Activated CD4-positive, alpha-beta memory T cell treated with anti-CD3 and anti-CD28 coated beads for 36 hours (primary cell): ENCODE measurements around the gene ATG4D. TPM values are rescaled to one million over a fixed set of nuclear protein-coding genes. Genes with fewer than 3 reads are reported as not detected.

Source experiments
- CTCF ChIA-PET: fragments of 350-600 bp; sonication (Branson Sonifier 250); formaldehyde crosslinking; loops from one replicate; lab custom pipeline; 2021; ENCODE audit warnings: antibody characterized with exemption, inconsistent platforms; lab: Charles Lee
- POLR2A ChIA-PET: fragments of 350-600 bp; sonication (Branson Sonifier 250); formaldehyde crosslinking; loops from one replicate; lab custom pipeline; 2021; ENCODE audit warnings: antibody characterized with exemption; lab: Charles Lee
- DNase-seq: peaks from one replicate; pipeline ENCODE4 v3.0.0-alpha.2; 2020
- H3K27ac Mint-ChIP-seq: one replicate; pipeline ENCODE4 v1.8.0; 2021; ENCODE audit warnings: mixed read lengths
- H3K27me3 Mint-ChIP-seq: one replicate; pipeline ENCODE4 v1.8.0; 2021; ENCODE audit warnings: mixed read lengths
- H3K36me3 Mint-ChIP-seq: one replicate; pipeline ENCODE4 v1.8.0; 2021; ENCODE audit warnings: mixed read lengths
- H3K4me1 Mint-ChIP-seq: one replicate; pipeline ENCODE4 v1.8.0; 2021; ENCODE audit warnings: low read depth, mixed read lengths
- H3K4me3 Mint-ChIP-seq: one replicate; pipeline ENCODE4 v1.8.0; 2021; ENCODE audit warnings: mild to moderate bottlenecking, mixed read lengths
- H3K9me3 Mint-ChIP-seq: one replicate; pipeline ENCODE4 v1.8.0; 2021; ENCODE audit warnings: mixed read lengths
- intact Hi-C: fragments of 100-400 bp; cut with micrococcal nuclease; formaldehyde crosslinking; loops from one replicate; pipeline ENCODE4 v1.15.1; 2023
- total RNA-seq, 2 experiments: library from RNA; stranded (reverse); gene quantifications; one replicate each; pipeline ENCODE4 v1.2.3, GENCODE V29; 2021

The ATG4D gene
- total RNA-seq, 2 experiments from 2014 or later, result 23.8 to 26.7 TPM

DNA sequence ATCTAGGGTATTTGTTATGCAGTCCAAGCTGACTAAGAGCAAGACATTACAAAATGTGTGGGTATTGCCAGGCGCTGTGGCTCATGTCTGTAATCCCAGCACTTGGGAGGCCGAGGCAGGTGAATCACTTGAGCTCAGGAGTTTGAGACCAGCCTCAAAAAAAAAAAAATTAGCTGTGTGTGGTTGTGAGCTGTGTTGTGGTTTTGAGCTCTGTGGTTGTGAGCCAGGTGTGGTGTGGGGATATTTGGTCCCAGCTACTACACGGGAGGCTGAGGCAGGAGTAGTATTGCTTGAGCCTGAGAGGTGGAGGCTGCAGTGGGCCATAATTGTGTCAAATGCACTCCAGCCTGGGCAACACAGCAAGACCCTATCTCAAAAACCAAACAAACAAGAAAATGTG lies 35.0 kb upstream of the ATG4D start:
- Mint-ChIP-seq H3K27me3 (peaks cover 10% of the 10 kb centered on the region), H3K27ac (peak overlapping the region; percentile 14), H3K36me3 (no peaks in the 10 kb centered on the region), H3K9me3 (no peaks in the 10 kb centered on the region), H3K4me3 (peak overlapping the region; percentile 13), H3K4me1 (peaks cover 14% of the 10 kb centered on the region)
- DNase-seq, result peak; percentile 73
- ChIA-PET CTCF (interaction anchor here (0.6 to 3.0 kb wide), 12 partner anchors 8 to 191 kb away, joined by 3 to 21 read pairs (median 4); partner anchors contain the start of gene S1PR5), POLR2A (interaction anchor here (1.5 to 1.9 kb wide), 2 partner anchors 35 to 83 kb away, joined by 3 to 4 read pairs; partner anchors contain the start of gene ATG4D)
- intact Hi-C loops, result loop anchor here (5.0 kb wide), 2 partner anchors 34 to 189 kb away; partner anchors contain the start of gene ATG4D

DNA sequence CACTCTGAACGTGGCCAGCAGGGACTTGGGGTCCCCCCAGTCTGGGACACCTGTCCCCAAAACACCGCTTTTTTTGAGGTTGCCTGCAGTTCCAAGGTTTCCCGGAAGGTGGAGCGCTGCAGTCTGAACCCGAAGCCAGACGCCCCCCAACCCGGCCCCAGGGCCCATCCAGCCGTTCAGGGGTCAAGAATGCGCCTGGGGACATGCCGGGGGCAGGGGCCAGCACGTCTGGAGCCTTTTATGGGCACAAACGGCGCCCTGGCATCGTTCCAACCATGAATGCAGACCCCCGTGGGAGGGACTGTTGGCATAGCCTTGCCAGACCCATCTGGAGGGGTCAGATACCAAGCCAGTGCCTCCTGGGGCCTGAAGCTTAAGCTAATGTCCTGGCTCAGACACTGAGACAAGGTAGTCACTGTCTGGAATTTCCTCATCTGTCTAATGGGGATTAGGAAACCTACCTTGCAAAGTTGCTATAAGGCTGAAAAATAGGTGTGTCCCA lies 33.4 kb upstream of the ATG4D start:
- POLR2A ChIA-PET, result no interaction called here
- Mint-ChIP-seq H3K9me3 (no peaks in the 10 kb centered on the region), H3K27me3 (peaks cover 23% of the 10 kb centered on the region), H3K36me3 (no peaks in the 10 kb centered on the region), H3K4me3 (no peak overlapping the region), H3K27ac (no peak overlapping the region), H3K4me1 (peaks cover 15% of the 10 kb centered on the region)
- intact Hi-C loops, result no loop called here
- DNase-seq, result peak; percentile 72
- CTCF ChIA-PET, result interaction anchor here (1.0 to 3.4 kb wide), 7 partner anchors 11 to 230 kb away, joined by 3 to 21 read pairs (median 4); no protein-coding TSS in a partner anchor

DNA sequence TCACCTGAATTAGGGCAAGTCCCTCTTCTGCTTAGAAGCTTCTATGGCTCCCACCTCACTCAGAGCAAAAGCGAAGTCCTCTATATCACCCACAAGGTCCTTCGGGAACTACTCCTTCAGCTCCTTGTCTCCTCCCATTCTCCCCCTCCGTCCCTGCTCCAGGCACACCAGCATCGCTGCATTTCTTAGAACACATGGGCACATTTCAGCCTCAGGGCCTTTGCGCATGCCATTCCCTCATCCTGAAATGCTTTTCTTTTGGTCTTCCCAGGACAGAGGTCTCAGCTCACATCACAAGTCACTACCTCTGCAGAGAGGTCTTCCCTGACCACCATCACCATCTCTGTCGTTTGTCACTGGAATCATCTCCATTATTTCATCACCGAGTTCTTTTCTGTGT lies 30.5 kb upstream of the ATG4D start:
- H3K9me3 Mint-ChIP-seq, result no peaks in the 10 kb centered on the region
- H3K27ac Mint-ChIP-seq, result no peak overlapping the region
- peaks cover 38% of the 10 kb centered on the region for H3K27me3 Mint-ChIP-seq
- POLR2A ChIA-PET, result no interaction called here
- DNase-seq, result no peak
- no peaks in the 10 kb centered on the region for H3K36me3 Mint-ChIP-seq
- peaks cover 19% of the 10 kb centered on the region for H3K4me1 Mint-ChIP-seq
- CTCF ChIA-PET, result interaction anchor here (0.6 to 2.7 kb wide), 3 partner anchors 12 to 187 kb away, joined by 3 to 13 read pairs (median 3); no protein-coding TSS in a partner anchor
- intact Hi-C loops, result no loop called here
- H3K4me3 Mint-ChIP-seq, result no peak overlapping the region

DNA sequence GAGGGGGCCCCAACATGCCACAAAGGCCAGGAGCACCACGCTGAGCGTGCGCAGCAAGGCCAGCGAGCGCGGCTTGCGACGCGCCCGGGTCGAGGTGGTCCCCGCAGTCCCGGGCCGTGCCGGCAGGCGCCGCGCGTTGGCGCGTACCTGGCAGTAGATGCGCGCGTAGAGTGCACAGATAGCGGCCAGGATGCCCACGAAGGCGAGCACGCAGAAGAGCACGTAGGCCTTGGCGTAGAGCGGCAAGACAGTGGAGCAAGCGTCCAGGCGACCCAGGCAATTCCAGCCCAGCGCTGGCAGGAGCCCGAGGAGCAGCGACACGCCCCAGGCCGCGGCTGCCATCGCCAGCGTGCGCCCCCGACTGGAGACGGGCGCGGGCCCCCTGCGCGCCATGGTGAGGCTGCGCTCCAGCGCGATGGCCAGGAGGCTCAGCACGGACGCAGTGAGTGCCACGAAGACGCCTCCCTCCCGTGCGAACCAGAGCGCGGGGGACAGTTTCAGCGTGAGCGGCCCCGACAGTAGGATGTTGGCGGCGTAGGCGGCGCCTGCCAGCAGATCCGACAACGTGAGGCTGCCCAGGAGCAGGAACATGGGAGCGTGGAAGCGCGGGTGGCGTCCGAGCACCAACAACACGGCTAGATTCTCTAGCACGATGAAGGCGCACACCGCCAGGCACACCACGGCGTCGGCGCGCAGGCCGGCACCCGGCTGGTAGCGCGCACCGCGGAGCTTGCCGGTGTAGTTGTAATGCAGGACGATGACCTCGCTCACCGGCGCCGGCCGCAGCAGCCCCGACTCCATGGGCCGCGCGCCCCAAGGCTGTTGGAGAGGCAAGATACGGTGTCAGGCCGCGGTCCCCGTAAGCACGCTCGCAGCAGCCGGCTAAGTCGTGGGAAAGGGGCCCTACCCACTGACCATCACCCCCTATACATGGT lies 29.2 kb upstream of the ATG4D start:
- Mint-ChIP-seq H3K27me3 (peaks cover 51% of the 10 kb centered on the region), H3K27ac (no peak overlapping the region), H3K4me3 (no peak overlapping the region), H3K9me3 (no peaks in the 10 kb centered on the region), H3K36me3 (no peaks in the 10 kb centered on the region), H3K4me1 (peaks cover 25% of the 10 kb centered on the region)
- intact Hi-C loops, result no loop called here
- peak; percentile 43 for DNase-seq
- POLR2A ChIA-PET, result no interaction called here
- CTCF ChIA-PET, result interaction anchor here (2.7 kb wide), 1 partner anchor 185 kb away, joined by 13 read pairs; no protein-coding TSS in a partner anchor

GRCh38 chr19:10516064-10516385 lies 27.7 kb upstream of the ATG4D start:
- Mint-ChIP-seq H3K36me3 (no peaks in the 10 kb centered on the region), H3K4me1 (peaks cover 22% of the 10 kb centered on the region), H3K4me3 (no peak overlapping the region), H3K27me3 (peaks cover 55% of the 10 kb centered on the region), H3K9me3 (no peaks in the 10 kb centered on the region), H3K27ac (no peak overlapping the region)
- POLR2A ChIA-PET, result interaction anchor here (0.7 kb wide), 1 partner anchor 218 kb away, joined by 3 read pairs; no protein-coding TSS in a partner anchor
- no peak for DNase-seq
- intact Hi-C loops, result no loop called here
- CTCF ChIA-PET, result interaction anchor here (0.7 to 2.6 kb wide), 4 partner anchors 8 to 100 kb away, joined by 3 to 8 read pairs (median 4); no protein-coding TSS in a partner anchor

DNA sequence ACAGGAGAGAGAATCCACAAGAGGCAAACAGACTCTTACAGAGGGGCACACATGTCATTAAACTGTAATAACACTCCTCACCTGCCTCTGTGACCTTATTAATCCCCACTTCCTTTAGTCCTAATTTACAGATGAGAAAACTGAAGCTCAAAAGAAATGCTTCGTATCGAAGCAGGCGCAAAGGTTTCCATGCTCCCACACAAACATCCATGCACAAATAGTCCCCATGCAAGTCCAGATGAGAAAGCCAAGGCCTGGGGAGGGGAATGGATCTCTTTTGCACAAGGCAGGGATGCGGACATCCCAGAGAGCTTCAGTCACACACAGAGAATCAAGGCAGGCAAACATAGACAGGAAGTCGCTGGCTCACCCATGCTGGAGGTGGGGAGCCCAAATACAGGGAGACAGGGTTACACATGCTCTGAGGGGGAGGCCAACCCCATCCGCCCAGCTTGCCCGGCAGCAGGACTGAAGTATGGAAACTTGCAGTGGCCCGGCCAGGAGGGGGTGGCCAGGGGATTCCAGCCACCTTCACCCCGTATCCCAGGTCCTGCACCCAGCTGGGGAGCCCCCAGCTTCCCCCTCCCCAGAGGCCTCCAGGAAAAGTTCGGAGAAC lies 26.9 kb upstream of the ATG4D start:
- intact Hi-C loops, result no loop called here
- DNase-seq, result no peak
- peaks cover 22% of the 10 kb centered on the region for H3K4me1 Mint-ChIP-seq
- no peaks in the 10 kb centered on the region for H3K9me3 Mint-ChIP-seq
- ChIA-PET CTCF (interaction anchor here (0.7 to 2.6 kb wide), 6 partner anchors 9 to 183 kb away, joined by 3 to 8 read pairs (median 5); no protein-coding TSS in a partner anchor), POLR2A (no interaction called here)
- H3K27ac Mint-ChIP-seq, result peak overlapping the region; percentile 6
- H3K4me3 Mint-ChIP-seq, result peak overlapping the region; percentile 0
- H3K36me3 Mint-ChIP-seq, result no peaks in the 10 kb centered on the region
- peaks cover 53% of the 10 kb centered on the region for H3K27me3 Mint-ChIP-seq

DNA sequence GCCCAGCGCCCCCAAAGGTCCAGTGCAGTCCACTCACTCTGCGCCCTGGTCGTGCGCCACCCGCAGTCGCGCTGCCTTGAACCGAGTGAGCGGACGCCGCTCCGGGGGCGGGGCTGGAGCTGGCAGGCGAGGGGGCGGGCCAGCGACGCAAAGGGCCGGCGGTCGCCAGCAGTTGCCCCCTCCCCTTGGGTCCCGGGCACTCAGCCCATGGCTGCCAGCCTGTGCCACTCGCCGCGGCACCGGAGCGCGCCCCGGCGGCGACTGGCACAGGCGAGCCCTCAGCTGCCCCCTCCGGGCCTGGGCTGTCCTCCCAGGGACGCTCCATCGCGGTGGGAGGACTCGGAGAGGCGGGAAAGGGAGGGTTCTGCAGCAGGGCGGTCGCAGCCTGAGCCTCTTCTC lies 26.3 kb upstream of the ATG4D start, which contains the start of gene S1PR5:
S1PR5 (minus strand) TSS at position 87 of the 399 bp plus-strand sequence. CDS start 2,436 bp downstream, outside the sequence.
- ChIA-PET POLR2A (no interaction called here), CTCF (interaction anchor here (1.3 to 2.6 kb wide), 4 partner anchors 9 to 200 kb away, joined by 3 to 8 read pairs (median 5); partner anchors contain the start of gene DNM2)
- intact Hi-C loops, result no loop called here
- peaks cover 53% of the 10 kb centered on the region for H3K27me3 Mint-ChIP-seq
- peak within 1 kb of the TSS; percentile 27 for H3K4me3 Mint-ChIP-seq
- no peak for DNase-seq
- peaks cover 22% of the 10 kb centered on the region for H3K4me1 Mint-ChIP-seq
- no peaks in the 10 kb centered on the region for H3K36me3 Mint-ChIP-seq
- H3K27ac Mint-ChIP-seq, result peak within 1 kb of the TSS; percentile 6
- no peaks in the 10 kb centered on the region for H3K9me3 Mint-ChIP-seq

DNA sequence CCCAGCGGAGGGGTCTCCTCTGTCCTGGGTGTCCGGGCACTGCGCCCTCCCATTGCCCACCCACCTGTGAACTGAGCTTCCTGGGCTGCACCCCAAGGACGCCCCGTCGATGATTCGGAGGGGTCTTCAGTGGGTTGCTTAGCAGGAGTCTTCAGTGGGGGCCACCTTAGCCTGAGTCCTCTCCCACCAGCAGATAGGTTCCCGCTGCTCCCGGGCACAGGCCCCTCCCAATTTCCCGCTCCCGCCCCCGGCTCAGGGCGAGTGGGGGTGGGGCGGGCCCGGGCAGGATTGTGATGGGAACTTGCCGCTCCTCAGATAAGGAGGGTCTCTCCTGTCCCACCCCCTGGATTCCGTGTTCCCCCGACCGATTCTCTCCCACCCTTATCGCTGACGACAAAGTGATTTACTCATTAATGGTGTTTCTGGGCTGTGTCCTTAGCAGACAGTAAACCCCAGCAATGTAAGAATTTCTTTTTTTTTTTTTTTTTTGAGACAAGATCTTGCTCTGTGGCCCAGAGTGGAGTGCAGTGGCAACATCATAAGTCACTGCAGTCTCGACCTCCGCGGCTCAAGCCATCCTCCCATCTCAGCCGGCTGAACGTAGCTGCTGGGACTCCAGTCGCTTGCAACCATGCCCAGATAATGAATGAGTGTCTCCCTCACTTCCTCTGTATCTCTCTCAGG lies 25.8 kb upstream of the ATG4D start:
- no peak for DNase-seq
- H3K36me3 Mint-ChIP-seq, result no peaks in the 10 kb centered on the region
- peaks cover 22% of the 10 kb centered on the region for H3K4me1 Mint-ChIP-seq
- POLR2A ChIA-PET, result interaction anchor here (0.6 kb wide), 1 partner anchor 123 kb away, joined by 3 read pairs; no protein-coding TSS in a partner anchor
- intact Hi-C loops, result no loop called here
- CTCF ChIA-PET, result interaction anchor here (1.3 to 2.6 kb wide), 4 partner anchors 10 to 200 kb away, joined by 3 to 8 read pairs (median 5); partner anchors contain the start of gene DNM2
- peaks cover 53% of the 10 kb centered on the region for H3K27me3 Mint-ChIP-seq
- no peak overlapping the region for H3K27ac Mint-ChIP-seq
- no peaks in the 10 kb centered on the region for H3K9me3 Mint-ChIP-seq
- peak overlapping the region; percentile 27 for H3K4me3 Mint-ChIP-seq

DNA sequence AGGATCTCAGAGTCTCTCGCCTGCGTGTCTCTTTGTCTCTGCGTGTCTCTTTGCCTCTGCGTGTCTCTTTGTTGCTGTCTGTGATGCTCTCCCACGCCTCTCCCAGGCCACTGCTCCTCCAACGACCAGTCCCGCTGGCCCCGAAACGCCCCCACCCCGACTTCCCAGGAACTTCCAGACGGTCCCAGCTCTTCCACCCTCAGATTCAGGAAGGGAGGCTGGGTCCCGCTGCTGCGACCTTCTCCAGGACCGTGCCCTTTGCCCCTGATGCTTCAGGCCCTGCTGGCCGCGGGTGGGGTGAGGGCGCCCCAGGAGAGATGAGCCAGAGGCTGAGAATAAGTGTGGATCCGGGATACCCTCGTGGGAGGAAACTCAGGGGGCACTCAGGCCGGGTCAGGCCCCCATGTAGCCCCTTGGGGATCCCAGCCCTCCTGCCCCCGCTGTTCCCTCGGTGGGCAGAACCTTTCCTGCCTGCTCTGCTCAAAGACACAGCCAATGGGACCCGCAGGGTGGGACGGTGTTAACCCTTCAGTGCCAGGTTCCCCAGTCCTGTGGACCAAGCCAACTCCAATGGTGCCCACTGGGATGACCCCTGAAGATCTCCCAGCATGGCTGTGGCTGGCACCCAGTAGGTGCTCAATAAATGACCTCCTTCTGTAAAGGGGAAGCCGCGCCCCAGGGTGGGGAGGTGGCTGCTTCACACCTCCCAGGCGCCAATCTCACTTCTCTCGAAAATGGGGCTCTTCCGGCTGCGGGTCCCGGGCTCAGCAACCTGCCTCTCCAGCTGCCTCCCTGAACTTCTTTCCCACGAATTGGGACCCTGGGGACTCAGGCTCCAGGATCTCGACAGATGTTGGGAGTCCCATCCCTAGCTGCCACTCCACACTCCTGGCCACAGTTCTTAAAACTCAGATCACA lies 25.0 kb upstream of the ATG4D start:
- Mint-ChIP-seq H3K27ac (no peak overlapping the region), H3K4me1 (peaks cover 22% of the 10 kb centered on the region), H3K9me3 (no peaks in the 10 kb centered on the region), H3K27me3 (peaks cover 45% of the 10 kb centered on the region), H3K36me3 (no peaks in the 10 kb centered on the region), H3K4me3 (no peak overlapping the region)
- POLR2A ChIA-PET, result interaction anchor here (0.6 kb wide), 1 partner anchor 122 kb away, joined by 3 read pairs; no protein-coding TSS in a partner anchor
- CTCF ChIA-PET, result interaction anchor here (0.6 to 1.4 kb wide), 2 partner anchors 199 to 213 kb away, joined by 3 to 5 read pairs; partner anchors contain the start of gene DNM2
- DNase-seq, result no peak
- intact Hi-C loops, result no loop called here

GRCh38 chr19:10519421-10519820 lies 24.3 kb upstream of the ATG4D start:
- CTCF ChIA-PET, result interaction anchor here (1.0 kb wide), 1 partner anchor 11 kb away, joined by 3 read pairs; no protein-coding TSS in a partner anchor
- Mint-ChIP-seq H3K4me3 (no peak overlapping the region), H3K36me3 (no peaks in the 10 kb centered on the region), H3K4me1 (peaks cover 20% of the 10 kb centered on the region), H3K27ac (no peak overlapping the region), H3K27me3 (peaks cover 41% of the 10 kb centered on the region), H3K9me3 (no peaks in the 10 kb centered on the region)
- intact Hi-C loops, result no loop called here
- DNase-seq, result no peak
- POLR2A ChIA-PET, result no interaction called here
